Measurements from ENCODE around the gene CCDC160.
"Not testable (repeated sequence)": the region's sequence is repeated elsewhere in the genome, so short reads cannot be mapped to it uniquely, and the experiment has no call there.

CCDC160 gene

DNA sequence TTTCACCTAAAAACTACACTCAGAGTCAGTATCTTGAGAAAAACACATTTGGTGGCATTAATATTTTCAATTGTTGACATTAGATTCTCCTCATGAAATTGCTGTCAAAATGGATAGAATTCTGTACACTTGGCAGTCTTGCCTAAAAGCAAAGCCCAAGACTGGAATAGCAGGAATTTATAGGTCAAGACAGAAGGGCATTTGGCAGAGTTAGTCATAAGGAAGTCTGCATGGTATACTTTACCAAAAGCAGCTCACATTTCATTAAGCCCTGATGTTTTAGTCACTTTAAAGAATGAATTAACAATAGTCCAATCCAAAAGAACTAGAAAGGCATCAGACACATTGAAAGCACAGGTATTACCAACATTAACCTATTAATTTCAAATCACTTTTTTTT is 7.1 kb downstream of the CCDC160 start:
- Histone ChIP-seq H3K4me3 (ENCODE audit: low read depth in 1 of 2, low read length in 2 of 2) (no peak overlapping the region), H3K27me3 (ENCODE audit: low read depth, low read length) (no peaks in the 10 kb centered on the region), H3K36me3 (ENCODE audit: control insufficient read depth in 1 of 2, insufficient read depth in 2 of 2, low read length in 2 of 2) (no peaks in the 10 kb centered on the region), H3K4me1 (ENCODE audit: control insufficient read depth in 1 of 2, insufficient read depth in 2 of 2, low read length in 2 of 2) (no peaks in the 10 kb centered on the region), H3K9me3 (ENCODE audit: control insufficient read depth in 1 of 2, low read length in 2 of 2) (no peaks in the 10 kb centered on the region), H3K27ac (ENCODE audit: low read length) (no peak overlapping the region)

DNA sequence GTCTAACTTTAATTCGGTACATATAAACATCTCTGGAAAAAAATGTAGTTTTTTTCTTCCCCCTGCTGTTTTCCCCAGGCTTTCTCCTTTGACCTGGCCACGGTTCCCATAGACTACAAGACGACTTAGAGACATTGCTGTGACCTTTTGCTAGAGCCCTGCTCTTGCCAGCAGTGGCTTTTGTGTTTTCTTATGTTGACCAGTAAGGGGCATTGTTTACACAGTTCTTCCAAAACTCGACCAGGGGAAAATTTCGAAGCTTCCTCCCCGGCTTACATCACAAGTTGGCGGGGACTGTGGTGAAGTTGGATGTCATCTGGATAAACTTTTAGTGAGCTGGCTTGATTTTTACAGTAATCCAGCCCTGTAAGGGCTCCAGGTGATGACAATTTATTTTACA is 9.3 kb downstream of the CCDC160 start:
- Histone ChIP-seq H3K4me3 (ENCODE audit: low read depth in 1 of 2, low read length in 2 of 2) (no peak overlapping the region), H3K36me3 (ENCODE audit: control insufficient read depth in 1 of 2, insufficient read depth in 2 of 2, low read length in 2 of 2) (no peaks in the 10 kb centered on the region), H3K27ac (ENCODE audit: low read length) (no peak overlapping the region), H3K27me3 (ENCODE audit: low read depth, low read length) (no peaks in the 10 kb centered on the region), H3K4me1 (ENCODE audit: control insufficient read depth in 1 of 2, insufficient read depth in 2 of 2, low read length in 2 of 2) (no peaks in the 10 kb centered on the region), H3K9me3 (ENCODE audit: control insufficient read depth in 1 of 2, low read length in 2 of 2) (no peaks in the 10 kb centered on the region)

DNA sequence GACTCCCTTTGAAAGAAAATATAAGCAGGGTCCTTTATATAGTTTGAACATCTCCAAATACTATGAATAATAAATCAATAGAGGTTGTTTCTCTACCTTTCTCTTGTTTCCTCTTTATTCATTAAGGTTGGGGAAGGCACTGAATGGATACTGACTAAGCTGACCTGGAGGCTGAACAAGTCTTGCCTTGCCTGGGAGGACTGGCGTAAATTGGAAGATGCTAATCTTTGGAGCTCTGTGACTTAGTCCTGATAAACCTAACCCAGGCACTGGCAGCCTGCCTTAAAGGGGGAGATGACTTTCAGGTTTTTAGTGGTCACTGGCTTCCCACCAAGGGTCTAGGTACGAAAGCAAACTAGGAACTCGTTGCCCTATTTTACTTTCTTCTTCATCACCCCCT is 10.5 kb downstream of the CCDC160 start:
- no peaks in the 10 kb centered on the region for H3K27me3 ChIP-seq (ENCODE audit: low read depth, low read length)
- H3K4me1 ChIP-seq (ENCODE audit: control insufficient read depth in 1 of 2, insufficient read depth in 2 of 2, low read length in 2 of 2) = no peaks in the 10 kb centered on the region

DNA sequence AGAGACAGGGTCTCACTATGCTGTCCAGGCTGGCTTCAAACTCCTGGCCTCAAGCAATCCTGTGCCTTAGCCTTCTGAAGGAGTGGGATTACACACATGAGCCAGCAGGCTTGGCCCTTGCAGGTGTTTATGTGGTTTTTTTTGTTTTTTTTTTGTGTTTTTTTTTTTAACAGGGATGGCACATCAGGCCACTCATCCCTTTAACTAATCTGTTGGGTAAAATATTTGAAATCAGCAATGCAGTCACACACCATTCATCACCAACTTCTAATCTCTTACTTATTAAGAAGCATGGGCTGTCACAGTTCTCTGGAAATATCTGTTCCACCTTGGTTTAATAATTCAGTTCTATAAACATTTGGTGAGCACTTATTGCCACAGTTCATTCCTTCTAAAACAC is 12.3 kb downstream of the CCDC160 start:
- no peaks in the 10 kb centered on the region for H3K4me1 ChIP-seq (ENCODE audit: control insufficient read depth in 1 of 2, insufficient read depth in 2 of 2, low read length in 2 of 2)
- H3K27ac ChIP-seq (ENCODE audit: low read length) = no peak overlapping the region
- H3K4me3 ChIP-seq (ENCODE audit: low read depth in 1 of 2, low read length in 2 of 2) = no peak overlapping the region
- H3K9me3 ChIP-seq (ENCODE audit: control insufficient read depth in 1 of 2, low read length in 2 of 2) = no peaks in the 10 kb centered on the region
- H3K36me3 ChIP-seq (ENCODE audit: control insufficient read depth in 1 of 2, insufficient read depth in 2 of 2, low read length in 2 of 2) = no peaks in the 10 kb centered on the region
- no peaks in the 10 kb centered on the region for H3K27me3 ChIP-seq (ENCODE audit: low read depth, low read length)

More for the DNA sequence above, 10.5 kb downstream of the CCDC160 start:
- Histone ChIP-seq H3K9me3 (ENCODE audit: control insufficient read depth in 1 of 2, low read length in 2 of 2) (no peaks in the 10 kb centered on the region), H3K4me3 (ENCODE audit: low read depth in 1 of 2, low read length in 2 of 2) (no peak overlapping the region), H3K36me3 (ENCODE audit: control insufficient read depth in 1 of 2, insufficient read depth in 2 of 2, low read length in 2 of 2) (no peaks in the 10 kb centered on the region), H3K27ac (ENCODE audit: low read length) (no peak overlapping the region)

DNA sequence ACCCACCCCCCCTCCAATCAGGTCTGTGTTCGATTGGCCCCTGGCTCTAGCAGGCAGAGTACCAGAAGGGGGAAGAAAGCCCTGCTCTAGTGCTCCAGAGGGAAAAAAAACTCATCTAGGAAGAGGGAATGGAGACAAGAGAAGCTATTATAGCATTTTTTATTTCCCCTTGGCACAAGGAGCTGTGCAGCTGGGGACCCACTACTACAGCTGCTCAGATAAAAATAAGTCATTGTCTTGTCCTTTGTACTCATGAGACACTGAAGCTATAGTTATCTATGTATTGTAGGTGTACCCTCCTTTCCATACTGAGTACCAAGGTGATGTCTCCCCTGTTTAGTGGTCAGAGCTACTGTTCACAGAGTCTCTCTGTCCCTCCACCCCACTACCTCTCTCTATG is 14.3 kb downstream of the CCDC160 start:
- H3K4me3 ChIP-seq (ENCODE audit: low read depth in 1 of 2, low read length in 2 of 2) = no peak overlapping the region
- H3K27ac ChIP-seq (ENCODE audit: low read length) = no peak overlapping the region
- no peaks in the 10 kb centered on the region for H3K9me3 ChIP-seq (ENCODE audit: control insufficient read depth in 1 of 2, low read length in 2 of 2)
- no peaks in the 10 kb centered on the region for H3K27me3 ChIP-seq (ENCODE audit: low read depth, low read length)
- H3K4me1 ChIP-seq (ENCODE audit: control insufficient read depth in 1 of 2, insufficient read depth in 2 of 2, low read length in 2 of 2) = no peaks in the 10 kb centered on the region
- H3K36me3 ChIP-seq (ENCODE audit: control insufficient read depth in 1 of 2, insufficient read depth in 2 of 2, low read length in 2 of 2) = no peaks in the 10 kb centered on the region

DNA sequence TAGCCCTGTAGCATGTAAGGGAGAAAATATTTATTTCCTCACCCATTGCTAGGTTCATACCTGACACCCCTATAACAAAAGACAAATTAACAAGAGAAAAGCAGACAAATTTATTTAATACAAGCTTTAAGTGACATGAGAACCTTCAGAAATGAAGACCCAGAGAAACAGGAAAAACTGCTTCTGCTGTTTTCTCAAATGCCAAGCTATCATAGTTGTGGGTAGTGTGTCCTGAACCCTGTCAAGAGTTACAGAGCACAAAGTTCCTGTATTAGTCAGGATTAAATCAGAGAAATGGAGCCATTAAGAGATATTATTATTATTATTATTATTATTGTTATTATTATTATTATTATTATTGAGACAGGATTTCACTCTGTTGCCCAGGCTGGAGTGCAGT is 17.5 kb downstream of the CCDC160 start:
- Histone ChIP-seq H3K4me1 (ENCODE audit: control insufficient read depth in 1 of 2, insufficient read depth in 2 of 2, low read length in 2 of 2) (no peaks in the 10 kb centered on the region), H3K27ac (ENCODE audit: low read length) (no peak overlapping the region), H3K9me3 (ENCODE audit: control insufficient read depth in 1 of 2, low read length in 2 of 2) (no peaks in the 10 kb centered on the region), H3K36me3 (ENCODE audit: control insufficient read depth in 1 of 2, insufficient read depth in 2 of 2, low read length in 2 of 2) (no peaks in the 10 kb centered on the region), H3K27me3 (ENCODE audit: low read depth, low read length) (no peaks in the 10 kb centered on the region), H3K4me3 (ENCODE audit: low read depth in 1 of 2, low read length in 2 of 2) (no peak overlapping the region)

DNA sequence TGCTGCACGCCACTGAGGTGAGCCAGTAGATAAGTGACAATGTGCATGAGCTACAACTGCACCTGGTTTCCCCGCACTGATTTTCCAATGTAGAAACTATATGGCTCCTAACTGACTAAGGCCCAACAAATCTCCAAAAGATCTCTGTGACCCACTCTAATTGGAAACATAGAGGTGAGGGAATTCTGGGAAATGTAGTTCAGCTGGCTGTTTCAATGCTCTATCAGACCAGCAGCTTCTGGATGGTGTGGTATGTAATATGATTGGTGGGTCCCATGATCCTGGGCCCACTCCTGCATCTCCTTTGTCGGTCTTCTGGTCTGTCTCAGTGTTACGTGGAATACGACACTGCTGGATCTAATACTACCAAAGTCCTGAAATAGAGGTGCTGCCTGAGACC is 18.6 kb downstream of the CCDC160 start:
- Histone ChIP-seq H3K27me3 (ENCODE audit: low read depth, low read length) (no peaks in the 10 kb centered on the region), H3K27ac (ENCODE audit: low read length) (no peak overlapping the region), H3K4me3 (ENCODE audit: low read depth in 1 of 2, low read length in 2 of 2) (no peak overlapping the region), H3K4me1 (ENCODE audit: control insufficient read depth in 1 of 2, insufficient read depth in 2 of 2, low read length in 2 of 2) (no peaks in the 10 kb centered on the region), H3K36me3 (ENCODE audit: control insufficient read depth in 1 of 2, insufficient read depth in 2 of 2, low read length in 2 of 2) (no peaks in the 10 kb centered on the region), H3K9me3 (ENCODE audit: control insufficient read depth in 1 of 2, low read length in 2 of 2) (no peaks in the 10 kb centered on the region)

DNA sequence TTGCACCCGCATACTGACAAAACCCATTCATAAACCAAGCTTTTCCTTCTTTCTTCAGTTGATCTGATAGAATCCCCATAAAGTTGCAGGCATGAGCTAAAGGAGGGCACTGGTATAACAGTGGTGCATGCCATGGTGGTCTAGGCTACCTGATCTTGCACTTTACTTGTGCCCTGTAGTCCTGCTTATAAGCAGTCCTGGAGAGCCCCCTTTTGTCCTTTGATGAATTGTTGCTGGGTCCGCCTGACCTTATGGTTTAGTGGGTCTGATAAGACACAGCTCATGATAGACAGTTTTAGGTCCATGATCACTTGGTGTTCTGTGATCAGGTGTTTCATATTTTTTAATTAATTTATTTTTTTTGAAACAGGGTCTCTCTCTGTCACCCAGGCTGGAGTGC is 19.7 kb downstream of the CCDC160 start:
- no peaks in the 10 kb centered on the region for H3K27me3 ChIP-seq (ENCODE audit: low read depth, low read length)
- H3K36me3 ChIP-seq (ENCODE audit: control insufficient read depth in 1 of 2, insufficient read depth in 2 of 2, low read length in 2 of 2) = no peaks in the 10 kb centered on the region
- no peaks in the 10 kb centered on the region for H3K9me3 ChIP-seq (ENCODE audit: control insufficient read depth in 1 of 2, low read length in 2 of 2)
- no peak overlapping the region for H3K4me3 ChIP-seq (ENCODE audit: low read depth in 1 of 2, low read length in 2 of 2)
- no peak overlapping the region for H3K27ac ChIP-seq (ENCODE audit: low read length)
- H3K4me1 ChIP-seq (ENCODE audit: control insufficient read depth in 1 of 2, insufficient read depth in 2 of 2, low read length in 2 of 2) = no peaks in the 10 kb centered on the region

DNA sequence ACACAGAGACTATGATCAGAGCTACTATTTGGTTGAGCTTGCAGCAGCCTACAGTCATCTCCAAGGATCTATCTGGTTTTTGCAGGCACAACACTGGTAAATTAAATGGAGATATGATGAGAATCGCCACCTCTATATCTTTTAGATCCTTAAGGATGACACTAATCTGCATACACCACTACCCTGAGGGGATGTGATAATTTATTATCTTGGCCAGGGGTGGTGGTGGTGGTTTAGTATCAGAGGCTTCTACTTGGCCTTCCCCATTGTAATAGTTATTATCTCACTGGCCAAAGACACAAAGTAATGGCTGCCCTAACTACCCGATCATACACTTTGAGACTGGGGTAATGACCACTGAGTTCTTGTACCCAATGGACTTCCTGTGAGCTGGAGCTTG is 21.2 kb downstream of the CCDC160 start:
- Histone ChIP-seq H3K4me3 (ENCODE audit: low read depth in 1 of 2, low read length in 2 of 2) (no peak overlapping the region), H3K36me3 (ENCODE audit: control insufficient read depth in 1 of 2, insufficient read depth in 2 of 2, low read length in 2 of 2) (no peaks in the 10 kb centered on the region), H3K27ac (ENCODE audit: low read length) (no peak overlapping the region), H3K4me1 (ENCODE audit: control insufficient read depth in 1 of 2, insufficient read depth in 2 of 2, low read length in 2 of 2) (no peaks in the 10 kb centered on the region), H3K27me3 (ENCODE audit: low read depth, low read length) (no peaks in the 10 kb centered on the region), H3K9me3 (ENCODE audit: control insufficient read depth in 1 of 2, low read length in 2 of 2) (no peaks in the 10 kb centered on the region)

DNA sequence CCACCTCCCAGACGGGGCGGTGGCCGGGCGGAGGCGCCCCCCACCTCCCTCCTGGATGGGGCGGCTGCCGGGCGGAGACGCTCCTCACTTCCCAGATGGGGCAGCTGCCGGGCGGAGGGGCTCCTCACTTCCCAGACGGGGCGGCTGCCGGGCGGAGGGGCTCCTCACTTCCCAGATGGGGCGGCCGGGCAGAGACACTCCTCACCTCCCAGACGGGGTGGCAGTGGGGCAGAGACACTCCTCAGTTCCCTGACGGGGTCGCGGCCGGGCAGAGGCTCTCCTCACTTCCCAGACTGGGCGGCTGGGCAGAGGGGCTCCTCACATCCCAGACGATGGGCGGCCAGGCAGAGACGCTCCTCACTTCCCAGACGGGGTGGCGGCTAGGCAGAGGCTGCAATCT is 49.0 kb downstream of the CCDC160 start:
- H3K4me1 ChIP-seq (ENCODE audit: control insufficient read depth in 1 of 2, insufficient read depth in 2 of 2, low read length in 2 of 2); H3K4me3 ChIP-seq (ENCODE audit: low read depth in 1 of 2, low read length in 2 of 2); H3K27ac ChIP-seq (ENCODE audit: low read length); H3K27me3 ChIP-seq (ENCODE audit: low read depth, low read length); H3K36me3 ChIP-seq (ENCODE audit: control insufficient read depth in 1 of 2, insufficient read depth in 2 of 2, low read length in 2 of 2); H3K9me3 ChIP-seq (ENCODE audit: control insufficient read depth in 1 of 2, low read length in 2 of 2): not testable (repeated sequence)

DNA sequence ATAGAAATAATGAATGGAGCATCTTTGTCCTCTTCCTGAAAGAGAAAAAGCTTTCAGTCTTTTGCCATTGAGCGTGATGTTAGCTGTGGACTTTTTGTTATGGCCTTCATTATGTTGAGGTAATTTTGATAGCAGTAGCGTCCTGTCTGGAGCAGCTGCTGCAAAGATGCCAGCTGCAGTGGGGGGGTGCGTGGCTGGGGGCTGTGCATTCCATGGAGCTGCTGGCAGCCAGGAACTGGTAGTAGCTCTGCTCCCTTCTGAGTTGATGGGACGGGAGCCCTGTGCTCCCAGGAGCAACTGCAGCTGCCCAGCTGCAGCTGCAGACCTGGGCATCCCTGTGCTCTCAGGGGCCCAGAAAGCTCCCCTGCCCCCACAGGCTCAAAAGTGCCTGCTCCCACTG is 50.4 kb downstream of the CCDC160 start:
- Histone ChIP-seq H3K4me1 (ENCODE audit: control insufficient read depth in 1 of 2, insufficient read depth in 2 of 2, low read length in 2 of 2) (no peaks in the 10 kb centered on the region), H3K27me3 (ENCODE audit: low read depth, low read length) (no peaks in the 10 kb centered on the region), H3K4me3 (ENCODE audit: low read depth in 1 of 2, low read length in 2 of 2) (no peak overlapping the region), H3K9me3 (ENCODE audit: control insufficient read depth in 1 of 2, low read length in 2 of 2) (no peaks in the 10 kb centered on the region), H3K27ac (ENCODE audit: low read length) (no peak overlapping the region), H3K36me3 (ENCODE audit: control insufficient read depth in 1 of 2, insufficient read depth in 2 of 2, low read length in 2 of 2) (no peaks in the 10 kb centered on the region)

DNA sequence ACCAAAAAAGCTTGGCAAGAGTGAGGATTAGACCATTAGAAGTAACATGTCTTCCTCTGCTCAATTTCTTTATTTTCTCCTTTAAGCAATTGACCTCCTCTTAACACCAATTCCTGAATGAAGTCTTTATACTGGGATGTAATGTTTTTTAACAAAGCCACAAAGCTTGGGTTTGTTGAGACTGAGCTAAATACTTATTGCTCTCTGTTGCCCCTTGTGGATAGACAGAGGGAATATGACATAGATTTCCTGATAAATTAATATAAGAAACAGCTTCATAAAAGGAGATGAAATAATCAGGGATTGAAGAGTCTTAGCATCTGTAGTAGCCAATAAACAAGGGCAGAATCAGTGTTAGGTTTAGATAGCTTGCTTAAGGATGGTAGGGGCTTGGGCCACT is 57.6 kb downstream of the CCDC160 start:
- no peaks in the 10 kb centered on the region for H3K27me3 ChIP-seq (ENCODE audit: low read depth, low read length)
- no peak overlapping the region for H3K4me3 ChIP-seq (ENCODE audit: low read depth in 1 of 2, low read length in 2 of 2)
- H3K4me1 ChIP-seq (ENCODE audit: control insufficient read depth in 1 of 2, insufficient read depth in 2 of 2, low read length in 2 of 2) = no peaks in the 10 kb centered on the region
- no peaks in the 10 kb centered on the region for H3K9me3 ChIP-seq (ENCODE audit: control insufficient read depth in 1 of 2, low read length in 2 of 2)
- H3K27ac ChIP-seq (ENCODE audit: low read length) = no peak overlapping the region
- H3K36me3 ChIP-seq (ENCODE audit: control insufficient read depth in 1 of 2, insufficient read depth in 2 of 2, low read length in 2 of 2) = no peaks in the 10 kb centered on the region
